Central memory CD8-positive, alpha-beta T cell (primary cell): ENCODE results near the gene ADCY10.
"Not testable (repeated sequence)": the region's sequence is repeated elsewhere in the genome, so short reads cannot be mapped to it uniquely, and the experiment has no call there.

Source experiments
- ATAC-seq: fragments of 150-1000 bp; cut with Tn5 transposase; replicated peaks from 2 replicates; pipeline ENCODE4 v1.10.0; 2022; ENCODE audit warnings: mild to moderate bottlenecking, moderate FRiP score, moderate number of reproducible peaks; ENCODE audit not compliant: poor library complexity, severe bottlenecking; ENCODE audit errors: extremely low read depth
- DNase-seq, 2 donors: peaks; one replicate each; pipeline ENCODE4 v3.0.0; 2021; ENCODE audit warnings: low spot score in 2 of 2
- H3K27ac Mint-ChIP-seq: one replicate; pipeline ENCODE4 v1.8.0; 2022; ENCODE audit warnings: low read depth, mild to moderate bottlenecking, moderate library complexity, mixed read lengths
- H3K27me3 Mint-ChIP-seq: one replicate; pipeline ENCODE4 v1.8.0; 2022; ENCODE audit warnings: mixed read lengths
- H3K36me3 Mint-ChIP-seq: one replicate; pipeline ENCODE4 v1.8.0; 2022; ENCODE audit warnings: mild to moderate bottlenecking, moderate library complexity, mixed read lengths; ENCODE audit not compliant: insufficient read depth
- H3K4me1 Mint-ChIP-seq: one replicate; pipeline ENCODE4 v1.8.0; 2022; ENCODE audit warnings: mixed read lengths
- H3K4me3 Mint-ChIP-seq: one replicate; pipeline ENCODE4 v1.8.0; 2022; ENCODE audit warnings: mild to moderate bottlenecking, moderate library complexity, mixed read lengths
- H3K9me3 Mint-ChIP-seq: one replicate; pipeline ENCODE4 v1.8.0; 2022; ENCODE audit warnings: mixed read lengths

The ADCY10 gene

DNA sequence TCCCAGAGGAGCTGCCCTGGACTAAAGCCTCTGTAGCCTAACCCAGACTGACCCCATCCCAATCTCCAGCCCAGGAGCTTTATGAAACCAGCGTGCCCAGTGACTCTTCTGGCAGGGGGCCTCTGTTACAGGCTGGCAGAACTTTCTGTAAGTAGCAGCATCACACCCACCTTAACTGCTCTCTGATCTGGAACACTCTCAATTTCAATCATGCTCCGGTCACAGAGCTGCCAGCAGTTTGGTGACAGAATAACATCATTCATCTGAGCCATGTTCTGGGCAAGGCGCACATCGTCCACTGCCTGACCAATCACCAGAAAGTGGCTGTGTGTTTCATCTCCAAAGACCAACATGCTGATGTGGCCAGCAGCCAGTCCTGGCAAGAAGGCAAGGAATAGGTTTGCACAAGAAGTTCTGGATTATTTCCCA lies 14.7 kb downstream of the ADCY10 start:
- no peaks in the 10 kb centered on the region for H3K9me3 Mint-ChIP-seq
- peaks cover 2% of the 10 kb centered on the region for H3K36me3 Mint-ChIP-seq
- H3K27me3 Mint-ChIP-seq: peaks cover 10% of the 10 kb centered on the region
- no peak overlapping the region for H3K27ac Mint-ChIP-seq
- no peak for DNase-seq
- H3K4me3 Mint-ChIP-seq: no peak overlapping the region
- H3K4me1 Mint-ChIP-seq: no peaks in the 10 kb centered on the region
- ATAC-seq: no peak

DNA sequence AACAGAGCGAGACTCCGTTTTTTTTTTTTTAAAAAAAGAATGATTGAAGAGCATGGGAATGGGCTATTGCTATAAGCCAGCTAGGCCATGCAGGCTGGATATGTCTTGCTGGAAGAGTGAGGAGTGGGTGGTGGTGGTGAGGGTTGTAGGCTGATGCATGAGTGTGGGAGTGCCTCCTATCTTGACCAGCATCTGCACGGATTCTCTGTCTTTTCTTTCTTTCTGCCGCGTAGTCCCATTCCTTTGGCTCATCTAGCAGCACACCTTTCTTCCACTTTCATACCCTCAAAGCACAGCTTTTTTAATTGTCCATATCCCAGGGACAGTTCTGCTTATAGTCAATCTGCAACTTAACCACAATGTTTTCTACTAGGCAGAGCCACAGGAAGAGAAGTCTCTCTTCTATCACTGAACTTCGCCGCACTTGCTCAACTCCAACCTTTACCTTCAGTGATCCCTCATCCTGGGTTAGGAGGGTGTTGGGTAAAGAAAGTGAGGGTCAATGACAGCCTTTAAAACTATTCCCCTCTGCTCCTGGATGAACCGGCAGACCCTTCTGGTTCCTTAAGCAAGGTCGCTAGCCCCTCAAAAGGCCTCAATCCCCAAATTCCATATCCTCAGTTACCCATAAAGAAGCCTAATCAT lies 15.2 kb downstream of the ADCY10 start:
- no peak overlapping the region for H3K27ac Mint-ChIP-seq
- H3K9me3 Mint-ChIP-seq: no peaks in the 10 kb centered on the region
- H3K4me3 Mint-ChIP-seq: no peak overlapping the region
- H3K27me3 Mint-ChIP-seq: peaks cover 10% of the 10 kb centered on the region
- peaks cover 2% of the 10 kb centered on the region for H3K36me3 Mint-ChIP-seq
- ATAC-seq (no peak), DNase-seq (no peak)
- H3K4me1 Mint-ChIP-seq: no peaks in the 10 kb centered on the region

DNA sequence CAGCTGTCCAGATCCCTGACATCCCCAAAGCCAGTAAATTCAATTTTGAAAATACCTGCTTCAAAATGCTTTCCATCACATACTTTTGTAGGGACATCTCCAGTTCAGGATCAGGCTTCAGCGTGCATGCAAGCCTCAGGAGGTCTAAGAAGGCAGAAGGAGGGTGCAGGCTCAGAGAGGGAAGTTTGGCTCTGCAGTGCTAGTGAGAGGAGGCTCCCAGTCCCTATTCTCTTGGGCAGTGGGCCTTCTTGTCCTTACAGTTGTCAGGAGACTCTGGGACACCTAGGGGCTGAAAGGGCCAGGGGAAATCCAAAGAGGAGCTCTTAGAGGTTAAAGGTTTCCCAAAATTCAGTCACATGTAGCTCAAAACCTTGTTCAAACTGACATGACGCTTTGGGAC lies 20.1 kb downstream of the ADCY10 start:
- H3K4me3 Mint-ChIP-seq: no peak overlapping the region
- no peaks in the 10 kb centered on the region for H3K36me3 Mint-ChIP-seq
- DNase-seq (no peak), ATAC-seq (no peak)
- H3K9me3 Mint-ChIP-seq: no peaks in the 10 kb centered on the region
- H3K27me3 Mint-ChIP-seq: no peaks in the 10 kb centered on the region
- H3K27ac Mint-ChIP-seq: no peak overlapping the region
- no peaks in the 10 kb centered on the region for H3K4me1 Mint-ChIP-seq

DNA sequence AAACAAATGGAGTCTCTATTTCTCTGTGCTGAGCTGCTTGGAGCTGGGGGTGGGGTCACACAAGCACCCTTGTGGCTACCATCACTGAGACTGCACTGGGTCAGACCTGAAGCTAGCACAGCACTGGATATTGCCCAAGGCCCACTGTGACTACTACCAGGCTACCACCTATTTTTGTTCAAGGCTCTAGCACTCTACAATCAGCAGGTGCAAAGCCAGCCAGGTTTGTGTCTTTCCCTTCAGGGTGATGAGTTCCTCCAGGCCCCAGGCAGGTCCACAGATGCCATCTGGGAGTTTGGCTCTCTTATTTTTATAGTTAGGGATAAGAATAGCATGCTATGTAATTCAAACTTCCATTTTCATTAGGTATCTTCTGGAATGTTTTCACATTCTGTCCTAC lies 23.5 kb downstream of the ADCY10 start:
- Mint-ChIP-seq H3K4me3 (no peak overlapping the region), H3K27ac (no peak overlapping the region), H3K27me3 (peaks cover 8% of the 10 kb centered on the region)

DNA sequence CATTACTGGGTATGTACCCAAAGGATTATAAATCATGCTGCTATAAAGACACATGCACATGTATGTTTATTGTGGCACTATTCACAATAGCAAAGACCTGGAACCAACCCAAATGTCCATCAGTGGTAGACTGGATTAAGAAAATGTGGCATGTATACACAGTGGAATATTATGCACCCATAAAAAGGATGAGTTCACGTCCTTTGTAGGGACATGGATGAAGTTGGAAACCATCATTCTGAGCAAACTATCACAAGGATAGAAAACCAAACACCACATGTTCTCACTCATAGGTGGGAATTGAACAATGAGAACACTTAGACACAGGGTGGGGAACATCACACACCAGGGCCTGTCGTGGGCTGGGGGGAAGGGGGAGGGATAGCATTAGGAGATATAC lies 26.7 kb downstream of the ADCY10 start:
- ATAC-seq, H3K4me3 Mint-ChIP-seq, DNase-seq, H3K27ac Mint-ChIP-seq, H3K36me3 Mint-ChIP-seq, H3K4me1 Mint-ChIP-seq, H3K9me3 Mint-ChIP-seq: not testable (repeated sequence)
- peaks cover 16% of the 10 kb centered on the region for H3K27me3 Mint-ChIP-seq

More for the DNA sequence above, 23.5 kb downstream of the ADCY10 start:
- ATAC-seq: no peak
- H3K4me1 Mint-ChIP-seq: no peaks in the 10 kb centered on the region
- no peaks in the 10 kb centered on the region for H3K9me3 Mint-ChIP-seq
- H3K36me3 Mint-ChIP-seq: no peaks in the 10 kb centered on the region
- no peak for DNase-seq

DNA sequence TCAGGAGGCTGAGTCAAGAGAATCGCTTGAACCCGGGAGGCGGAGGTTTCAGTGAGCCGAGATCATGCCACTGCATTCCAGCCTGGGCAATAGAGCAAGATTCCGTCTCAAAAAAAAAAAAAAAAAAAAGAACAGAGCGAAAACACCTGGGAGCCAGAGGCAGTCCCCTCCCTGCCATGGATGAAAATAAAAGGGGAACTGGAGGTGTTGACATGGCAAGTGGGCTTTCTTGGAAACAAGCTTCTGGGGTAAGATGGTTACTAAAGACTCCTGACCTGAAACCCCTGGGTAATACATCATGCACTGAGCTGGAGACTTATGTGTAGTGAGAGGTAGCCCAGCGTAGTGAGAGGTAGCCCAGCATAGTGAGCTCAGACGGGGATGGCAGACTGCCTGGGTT lies 31.6 kb downstream of the ADCY10 start:
- Mint-ChIP-seq H3K36me3 (no peaks in the 10 kb centered on the region), H3K4me3 (no peak overlapping the region), H3K27me3 (peaks cover 16% of the 10 kb centered on the region), H3K4me1 (no peaks in the 10 kb centered on the region), H3K9me3 (no peaks in the 10 kb centered on the region), H3K27ac (no peak overlapping the region)
- no peak for DNase-seq
- no peak for ATAC-seq

DNA sequence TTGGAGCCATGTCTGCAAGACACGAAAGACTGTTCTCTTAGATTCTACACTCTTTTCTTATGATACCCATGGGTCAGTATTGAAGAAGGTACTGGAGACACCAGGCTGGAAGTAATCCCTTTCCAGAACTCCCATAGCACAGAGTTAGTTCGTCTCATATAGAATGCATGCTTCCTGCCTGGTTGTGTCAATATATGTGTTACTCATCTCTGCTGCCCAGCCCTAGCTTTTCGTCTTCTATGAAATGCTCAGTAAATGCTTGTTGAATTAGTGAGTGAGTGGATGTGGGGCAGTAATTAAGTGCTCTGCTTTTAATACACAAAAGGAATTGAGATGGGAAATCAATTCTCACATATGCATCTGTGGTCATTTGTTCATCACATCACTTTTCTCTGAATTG lies 32.1 kb downstream of the ADCY10 start:
- Mint-ChIP-seq H3K27ac (no peak overlapping the region), H3K9me3 (no peaks in the 10 kb centered on the region), H3K36me3 (no peaks in the 10 kb centered on the region), H3K4me3 (no peak overlapping the region), H3K27me3 (peaks cover 16% of the 10 kb centered on the region), H3K4me1 (no peaks in the 10 kb centered on the region)
- no peak for DNase-seq
- ATAC-seq: no peak

DNA sequence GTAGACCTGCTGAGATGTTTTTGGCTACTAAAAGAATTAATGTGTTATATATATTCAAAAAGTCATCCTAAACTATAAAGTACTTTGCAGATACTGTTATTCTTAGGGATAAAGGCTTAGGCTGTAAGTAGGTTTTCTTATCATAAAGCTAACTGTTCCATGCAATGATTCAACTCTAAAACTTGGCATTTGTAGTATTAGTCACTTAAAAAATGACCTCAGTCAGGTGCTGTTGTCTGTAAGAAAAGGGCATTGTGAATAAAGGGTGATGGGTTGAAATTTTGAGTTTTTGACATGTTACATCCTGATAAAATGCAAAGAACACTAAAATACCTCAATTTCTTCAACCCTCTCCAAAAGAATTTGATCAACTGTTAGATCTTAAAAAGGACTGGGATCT lies 32.9 kb downstream of the ADCY10 start:
- Mint-ChIP-seq H3K27ac (no peak overlapping the region), H3K36me3 (no peaks in the 10 kb centered on the region), H3K4me1 (no peaks in the 10 kb centered on the region), H3K9me3 (no peaks in the 10 kb centered on the region), H3K4me3 (no peak overlapping the region), H3K27me3 (peaks cover 14% of the 10 kb centered on the region)
- no peak for DNase-seq
- no peak for ATAC-seq

DNA sequence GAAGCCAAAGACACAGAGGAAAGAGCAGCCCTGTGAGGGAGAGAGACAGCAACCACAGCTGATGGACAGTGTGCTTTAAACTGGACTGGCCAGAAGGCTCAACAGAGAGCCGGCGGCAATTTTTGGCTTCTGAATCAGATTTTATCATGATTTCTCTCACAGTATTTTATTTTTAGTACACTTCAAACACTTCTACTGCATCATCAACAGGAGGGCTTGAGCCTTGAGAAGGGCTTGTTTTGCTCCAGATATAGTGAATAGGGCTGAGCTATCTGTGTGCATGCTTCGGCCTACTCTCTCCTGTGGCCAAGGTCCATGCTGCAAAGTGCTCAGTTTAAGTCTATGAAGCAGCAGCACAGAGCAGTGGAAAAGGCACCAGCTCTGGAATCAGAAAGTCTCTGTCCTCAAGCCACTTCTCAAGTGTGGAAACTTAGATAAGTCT lies 33.3 kb downstream of the ADCY10 start:
- no peaks in the 10 kb centered on the region for H3K36me3 Mint-ChIP-seq
- peaks cover 9% of the 10 kb centered on the region for H3K27me3 Mint-ChIP-seq
- H3K9me3 Mint-ChIP-seq: no peaks in the 10 kb centered on the region

DNA sequence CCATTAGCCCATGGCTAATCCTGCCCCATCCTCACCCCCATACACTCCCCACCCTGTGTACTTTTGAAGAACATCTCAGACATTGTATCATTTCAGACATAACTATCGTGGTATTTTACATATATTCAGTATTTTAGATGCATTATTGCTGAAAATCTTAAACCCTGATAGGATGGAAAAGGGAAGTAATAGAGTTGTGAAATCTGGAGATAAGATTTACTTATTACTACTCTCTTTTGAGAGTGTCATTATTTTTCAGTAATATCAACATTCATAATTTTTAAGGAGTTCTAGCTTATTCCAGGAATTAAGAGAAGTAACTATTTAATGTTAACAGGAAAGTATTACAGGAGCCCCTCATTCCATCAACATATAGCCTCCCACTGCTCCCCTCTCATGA lies 34.4 kb downstream of the ADCY10 start:
- Mint-ChIP-seq H3K4me3 (no peak overlapping the region), H3K9me3 (no peaks in the 10 kb centered on the region), H3K4me1 (no peaks in the 10 kb centered on the region), H3K27me3 (no peaks in the 10 kb centered on the region), H3K27ac (no peak overlapping the region), H3K36me3 (no peaks in the 10 kb centered on the region)
- no peak for DNase-seq
- ATAC-seq: no peak

More for the DNA sequence above, 33.3 kb downstream of the ADCY10 start:
- no peak for ATAC-seq
- no peak for DNase-seq
- Mint-ChIP-seq H3K4me1 (no peaks in the 10 kb centered on the region), H3K27ac (no peak overlapping the region), H3K4me3 (no peak overlapping the region)

DNA sequence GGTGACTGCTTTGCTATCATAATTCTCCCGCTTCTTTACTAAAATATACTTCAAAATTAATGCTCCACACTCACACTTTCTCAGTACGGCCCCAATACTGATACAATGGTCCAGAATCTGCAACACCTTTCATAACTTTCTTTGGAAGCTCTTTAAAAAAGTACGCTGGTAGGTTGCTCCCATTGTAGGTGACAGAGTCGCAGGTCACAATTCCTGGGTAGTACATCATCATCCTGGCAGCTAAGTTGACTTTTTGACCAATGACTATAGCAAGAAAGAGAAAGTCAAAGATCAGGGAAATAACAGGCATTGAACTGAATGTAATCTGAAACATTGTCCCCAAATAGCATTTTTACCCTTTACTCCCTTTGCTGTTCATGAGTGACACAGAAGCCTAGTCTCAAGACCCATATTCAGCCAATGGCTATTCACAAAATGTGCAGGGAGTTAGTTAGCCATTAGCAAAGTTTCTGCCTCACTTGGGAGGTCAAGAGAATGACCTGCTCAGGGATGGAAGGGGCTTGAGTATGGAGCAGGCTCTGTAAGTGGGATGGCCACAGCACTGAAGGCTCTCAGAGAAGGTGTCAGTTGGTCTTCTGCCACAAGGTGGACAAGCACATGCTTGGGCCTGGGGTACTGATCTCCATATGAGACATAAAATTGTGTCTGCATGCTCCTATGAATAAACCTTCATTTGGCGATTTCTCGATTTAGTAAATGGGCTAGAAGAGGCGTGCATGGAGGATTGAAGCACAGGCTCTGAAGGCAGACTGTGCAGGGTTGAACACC lies 35.4 kb downstream of the ADCY10 start:
- ATAC-seq (no peak), DNase-seq (no peak)
- H3K36me3 Mint-ChIP-seq: no peaks in the 10 kb centered on the region
- no peak overlapping the region for H3K27ac Mint-ChIP-seq
- no peaks in the 10 kb centered on the region for H3K4me1 Mint-ChIP-seq
- H3K27me3 Mint-ChIP-seq: no peaks in the 10 kb centered on the region
- H3K4me3 Mint-ChIP-seq: no peak overlapping the region
- H3K9me3 Mint-ChIP-seq: no peaks in the 10 kb centered on the region

DNA sequence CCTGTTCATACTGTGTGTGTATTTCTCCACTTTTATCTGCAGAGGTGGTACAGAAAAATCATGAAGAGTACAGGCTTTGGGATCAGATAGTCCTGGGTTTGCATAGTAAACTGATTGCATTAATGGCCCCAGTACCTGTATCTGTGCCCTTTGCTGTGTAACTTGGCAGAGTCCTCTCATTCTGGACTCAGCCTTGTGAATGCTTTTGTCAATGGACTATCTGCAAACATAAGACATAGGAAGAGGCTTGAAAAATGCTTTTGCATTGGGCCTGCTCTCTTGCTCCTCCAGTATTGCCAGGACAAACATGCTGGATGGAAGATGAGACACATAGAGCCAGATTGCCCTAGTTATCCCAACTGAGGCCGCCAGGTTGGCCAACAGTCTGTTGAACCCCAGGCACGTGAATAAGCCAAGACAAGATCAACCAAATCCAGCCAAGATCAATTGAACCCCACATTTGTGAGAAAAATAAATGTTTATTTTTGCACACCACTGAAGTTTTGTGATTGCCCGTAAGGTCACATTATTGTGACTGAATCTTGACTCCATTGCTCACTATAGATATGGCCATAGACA lies 37.2 kb downstream of the ADCY10 start:
- ATAC-seq (no peak), DNase-seq (no peak)
- H3K27ac Mint-ChIP-seq: no peak overlapping the region
- H3K9me3 Mint-ChIP-seq: no peaks in the 10 kb centered on the region
- H3K4me3 Mint-ChIP-seq: no peak overlapping the region
- no peaks in the 10 kb centered on the region for H3K4me1 Mint-ChIP-seq
- no peaks in the 10 kb centered on the region for H3K27me3 Mint-ChIP-seq
- no peaks in the 10 kb centered on the region for H3K36me3 Mint-ChIP-seq

DNA sequence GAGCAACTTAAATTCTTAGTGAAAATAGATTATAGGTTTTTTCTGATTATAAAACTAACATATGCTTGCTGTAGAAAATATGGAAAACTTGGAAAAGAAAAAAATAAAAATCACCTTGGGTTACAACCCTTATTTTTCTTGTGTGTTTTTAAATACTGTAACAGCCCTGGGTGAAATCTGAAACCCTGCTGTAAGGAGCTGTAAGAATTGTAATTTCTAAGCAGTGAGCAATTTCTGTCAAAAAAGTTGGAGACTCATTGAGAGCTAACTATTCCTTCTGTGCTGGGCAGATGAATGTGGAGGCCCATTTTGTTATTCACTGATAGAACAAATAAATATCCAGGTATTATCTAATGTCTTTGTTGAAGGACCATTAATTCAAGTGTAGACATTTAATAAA lies 42.6 kb downstream of the ADCY10 start:
- no peaks in the 10 kb centered on the region for H3K9me3 Mint-ChIP-seq
- no peaks in the 10 kb centered on the region for H3K36me3 Mint-ChIP-seq
- H3K4me3 Mint-ChIP-seq: no peak overlapping the region
- DNase-seq (no peak), ATAC-seq (no peak)
- H3K4me1 Mint-ChIP-seq: no peaks in the 10 kb centered on the region
- H3K27me3 Mint-ChIP-seq: no peaks in the 10 kb centered on the region
- H3K27ac Mint-ChIP-seq: no peak overlapping the region
